Measurements from ENCODE around the gene CHADL. TPM values are rescaled to one million over a fixed set of nuclear protein-coding genes. Genes with fewer than 3 reads are reported as not detected.

CHADL gene
- total RNA-seq, 2 donors from 2014 or later = 0.40 to 0.45 TPM

GRCh38 chr22:41247703-41248102, 7.0 kb upstream of the CHADL start:
- no peaks in the 10 kb centered on the region for H3K9me3 Mint-ChIP-seq
- no peaks in the 10 kb centered on the region for H3K27me3 Mint-ChIP-seq
- no peak for ATAC-seq
- no peak overlapping the region for H3K27ac Mint-ChIP-seq
- no peak overlapping the region for H3K4me3 Mint-ChIP-seq
- H3K4me1 Mint-ChIP-seq (ENCODE audit: low read depth in 2 of 2) = no peaks in the 10 kb centered on the region
- DNase-seq (ENCODE audit: low spot score) = no peak
- H3K36me3 Mint-ChIP-seq = no peaks in the 10 kb centered on the region

- Mint-ChIP-seq H3K4me1 (ENCODE audit: low read depth in 2 of 2) (no peaks in the 10 kb centered on the region), H3K36me3 (no peaks in the 10 kb centered on the region), H3K4me3 (no peak overlapping the region), H3K27me3 (no peaks in the 10 kb centered on the region), H3K27ac (no peak overlapping the region), H3K9me3 (no peaks in the 10 kb centered on the region)
- no peak for ATAC-seq
- DNase-seq (ENCODE audit: low spot score) = no peak
Measured at GRCh38 chr22:41245917-41246499, 5.3 kb upstream of the CHADL start.

- no peak for ATAC-seq
Measured at GRCh38 chr22:41243361-41243760, 2.6 kb upstream of the CHADL start.

GRCh38 chr22:41242396-41243117, 1.8 kb upstream of the CHADL start:
- DNase-seq (ENCODE audit: low spot score) (no peak), ATAC-seq (no peak)
- peaks cover 4 to 5% of the 10 kb centered on the region in 2 donors for H3K4me1 Mint-ChIP-seq (ENCODE audit: low read depth in 2 of 2)
- H3K27ac Mint-ChIP-seq = no peak overlapping the region
- H3K27me3 Mint-ChIP-seq = peaks cover 0 to 3% of the 10 kb centered on the region in 2 donors
- no peaks in the 10 kb centered on the region for H3K36me3 Mint-ChIP-seq
- H3K4me3 Mint-ChIP-seq = no peak overlapping the region
- H3K9me3 Mint-ChIP-seq = no peaks in the 10 kb centered on the region

More at GRCh38 chr22:41243361-41243760, 2.6 kb upstream of the CHADL start:
- Mint-ChIP-seq H3K4me1 (ENCODE audit: low read depth in 2 of 2) (peaks cover 4 to 5% of the 10 kb centered on the region in 2 donors), H3K9me3 (no peaks in the 10 kb centered on the region), H3K4me3 (no peak overlapping the region), H3K27ac (no peak overlapping the region), H3K27me3 (peaks cover 0 to 3% of the 10 kb centered on the region in 2 donors), H3K36me3 (no peaks in the 10 kb centered on the region)
- DNase-seq (ENCODE audit: low spot score) = no peak

GRCh38 chr22:41241133-41241676, 474 bp upstream of the CHADL start:
- ATAC-seq (no peak), DNase-seq (ENCODE audit: low spot score) (no peak)
- H3K27me3 Mint-ChIP-seq = peaks cover 0 to 3% of the 10 kb centered on the region in 2 donors
- H3K36me3 Mint-ChIP-seq = no peaks in the 10 kb centered on the region
- H3K27ac Mint-ChIP-seq = no peak overlapping the region
- H3K4me1 Mint-ChIP-seq (ENCODE audit: low read depth in 2 of 2) = peaks cover 5 to 6% of the 10 kb centered on the region in 2 donors
- H3K4me3 Mint-ChIP-seq = no peak overlapping the region
- H3K9me3 Mint-ChIP-seq = no peaks in the 10 kb centered on the region

GRCh38 chr22:41239443-41240128, 1.1 kb downstream of the CHADL start:
- DNase-seq (ENCODE audit: low spot score) = no peak
- Mint-ChIP-seq H3K9me3 (no peaks in the 10 kb centered on the region), H3K27ac (peak overlapping the region in 1 of 2 donors; percentile 47), H3K36me3 (no peaks in the 10 kb centered on the region), H3K4me1 (ENCODE audit: low read depth in 2 of 2) (peaks cover 5 to 6% of the 10 kb centered on the region in 2 donors), H3K4me3 (peak overlapping the region; percentile 86), H3K27me3 (peaks cover 0 to 3% of the 10 kb centered on the region in 2 donors)
- ATAC-seq = no peak

GRCh38 chr22:41238570-41239442, 1.9 kb downstream of the CHADL start:
- Mint-ChIP-seq H3K4me3 (peak overlapping the region; percentile 86), H3K27ac (peak overlapping the region in 1 of 2 donors; percentile 47), H3K4me1 (ENCODE audit: low read depth in 2 of 2) (peaks cover 5 to 9% of the 10 kb centered on the region in 2 donors), H3K27me3 (peaks cover 0 to 3% of the 10 kb centered on the region in 2 donors), H3K9me3 (no peaks in the 10 kb centered on the region), H3K36me3 (no peaks in the 10 kb centered on the region)
- no peak for ATAC-seq
- DNase-seq (ENCODE audit: low spot score) = no peak

- Mint-ChIP-seq H3K4me1 (ENCODE audit: low read depth in 2 of 2) (peaks cover 5 to 9% of the 10 kb centered on the region in 2 donors), H3K9me3 (no peaks in the 10 kb centered on the region), H3K4me3 (peak overlapping the region; percentile 42), H3K36me3 (no peaks in the 10 kb centered on the region), H3K27me3 (peaks cover 0 to 3% of the 10 kb centered on the region in 2 donors), H3K27ac (no peak overlapping the region)
- peak; percentile 82 to 84 for ATAC-seq
- peak; percentile 77 for DNase-seq (ENCODE audit: low spot score)
Measured at GRCh38 chr22:41237707-41238569, 2.8 kb downstream of the CHADL start.

GRCh38 chr22:41237036-41237706, 3.6 kb downstream of the CHADL start:
- H3K27ac Mint-ChIP-seq = no peak overlapping the region
- peaks cover 5 to 9% of the 10 kb centered on the region in 2 donors for H3K4me1 Mint-ChIP-seq (ENCODE audit: low read depth in 2 of 2)
- DNase-seq (ENCODE audit: low spot score) (no peak), ATAC-seq (no peak)
- peaks cover 0 to 3% of the 10 kb centered on the region in 2 donors for H3K27me3 Mint-ChIP-seq
- no peaks in the 10 kb centered on the region for H3K9me3 Mint-ChIP-seq
- H3K36me3 Mint-ChIP-seq = no peaks in the 10 kb centered on the region
- peak overlapping the region; percentile 42 for H3K4me3 Mint-ChIP-seq

GRCh38 chr22:41234815-41235695, 5.7 kb downstream of the CHADL start:
- ATAC-seq (no peak), DNase-seq (ENCODE audit: low spot score) (no peak)
- Mint-ChIP-seq H3K9me3 (no peaks in the 10 kb centered on the region), H3K36me3 (no peaks in the 10 kb centered on the region), H3K4me1 (ENCODE audit: low read depth in 2 of 2) (peaks cover 5 to 9% of the 10 kb centered on the region in 2 donors), H3K27ac (no peak overlapping the region), H3K4me3 (no peak overlapping the region), H3K27me3 (peaks cover 0 to 3% of the 10 kb centered on the region in 2 donors)

GRCh38 chr22:41231369-41231768, 9.4 kb downstream of the CHADL start:
- no peaks in the 10 kb centered on the region for H3K27me3 Mint-ChIP-seq
- ATAC-seq (no peak), DNase-seq (ENCODE audit: low spot score) (no peak)
- H3K27ac Mint-ChIP-seq = no peak overlapping the region
- H3K36me3 Mint-ChIP-seq = peaks cover 5% of the 10 kb centered on the region
- H3K4me1 Mint-ChIP-seq (ENCODE audit: low read depth in 2 of 2) = peaks cover 0 to 3% of the 10 kb centered on the region in 2 donors
- no peaks in the 10 kb centered on the region for H3K9me3 Mint-ChIP-seq
- no peak overlapping the region for H3K4me3 Mint-ChIP-seq

Measured in natural killer cell treated with Interleukin-12 subunit alpha and Interleukin-12 subunit beta and Interleukin-15 and Interleukin-18, amount 100 ng/mL, for 72 hours (primary cell).